B cell (primary cell): ENCODE measurements around the gene F13A1. TPM values are rescaled to one million over a fixed set of nuclear protein-coding genes. Genes with fewer than 3 reads are reported as not detected.

Experiments used
- ATAC-seq: fragments of 200-7000 bp; cut with Tn5 transposase; one replicate; pipeline ENCODE4 v1.10.0; 2021; ENCODE audit warnings: low read depth, mild to moderate bottlenecking, moderate number of reproducible peaks, moderate library complexity
- CTCF ChIA-PET: fragments of 350-600 bp; sonication (Branson Sonifier 250); formaldehyde crosslinking; loops from one replicate; lab custom pipeline; 2021; ENCODE audit warnings: antibody characterized with exemption, inconsistent platforms; lab: Charles Lee
- POLR2A ChIA-PET: fragments of 350-600 bp; sonication (Branson Sonifier 250); formaldehyde crosslinking; loops from one replicate; lab custom pipeline; 2021; ENCODE audit warnings: antibody characterized with exemption; lab: Charles Lee
- DNase-seq: peaks from one replicate; pipeline ENCODE4 v3.0.0; 2013
- H2AFZ ChIP-seq: 2 replicates; pipeline ENCODE4 v1.6.1; 2012; ENCODE audit warnings: mild to moderate bottlenecking, low read depth, low read length; ENCODE audit not compliant: insufficient read depth, poor library complexity, severe bottlenecking
- H3K27ac ChIP-seq, 2 donors: 1 replicate in 1 of 2; 2 replicates in 1 of 2; pipeline ENCODE4 v1.5.1; 2012 to 2013; ENCODE audit warnings: low read length in 2 of 2, mild to moderate bottlenecking in 2 of 2, moderate library complexity in 1 of 2
- H3K27me3 ChIP-seq, 4 experiments: fragments of 200-600 bp in 1 of 4; sonication (generic) in 1 of 4; replicated peaks in 1 of 4; 1 replicate in 2 of 4; 2 replicates in 2 of 4; pipeline versions ENCODE4 v1.6.1 to v1.7.0; 2013 to 2016; ENCODE audit warnings: low read length in 3 of 4, mild to moderate bottlenecking in 2 of 4, mixed read lengths in 1 of 4, moderate library complexity in 1 of 4; ENCODE audit not compliant: insufficient read depth in 4 of 4, control insufficient read depth in 3 of 4; ENCODE audit errors: control extremely low read depth in 1 of 4
- H3K36me3 ChIP-seq, 2 experiments: replicated peaks in 1 of 2; 1 replicate in 1 of 2; 2 replicates in 1 of 2; pipeline versions ENCODE4 v1.6.1 to v1.7.1; 2013; ENCODE audit warnings: low read length in 1 of 2; ENCODE audit not compliant: insufficient read depth in 2 of 2, control insufficient read depth in 1 of 2; ENCODE audit errors: control extremely low read depth in 1 of 2, extremely low read depth in 1 of 2
- H3K4me1 ChIP-seq, 2 donors: fragments of 200-600 bp in 1 of 2; sonication (generic) in 1 of 2; 1 replicate in 1 of 2; 2 replicates in 1 of 2; pipeline versions ENCODE4 v1.5.1 to v1.6.1; 2013 to 2017; ENCODE audit warnings: low read length in 2 of 2; ENCODE audit not compliant: control insufficient read depth in 2 of 2, insufficient read depth in 2 of 2
- H3K4me2 ChIP-seq: replicated peaks from 2 replicates; pipeline ENCODE3; 2012; ENCODE audit warnings: mild to moderate bottlenecking, low read depth, low read length; ENCODE audit not compliant: poor library complexity, severe bottlenecking
- H3K4me3 ChIP-seq, 5 experiments: fragments of 200-600 bp in 1 of 5; sonication (generic) in 1 of 5; 1 replicate in 3 of 5; 2 replicates in 2 of 5; pipeline versions ENCODE4 v1.5.1 to v1.7.0; 2011 to 2016; ENCODE audit warnings: low read length in 4 of 5, mild to moderate bottlenecking in 4 of 5, low read depth in 2 of 5, control low read depth in 1 of 5, moderate library complexity in 1 of 5; ENCODE audit not compliant: insufficient read depth in 1 of 5; ENCODE audit errors: control extremely low read depth in 1 of 5, extremely low read depth in 1 of 5
- H3K79me2 ChIP-seq: fragments of 200-600 bp; sonication (generic); one replicate; pipeline ENCODE4 v1.6.0; 2016; ENCODE audit warnings: low read length; ENCODE audit not compliant: control insufficient read depth, insufficient read depth
- H3K9ac ChIP-seq: fragments of 200-600 bp; sonication (generic); 2 replicates; pipeline ENCODE4 v1.6.1; 2017; ENCODE audit warnings: mild to moderate bottlenecking, low read length, moderate library complexity
- H3K9me3 ChIP-seq, 3 donors: one replicate each; pipeline versions ENCODE4 v1.6.1 to v1.7.1; 2013; ENCODE audit warnings: low read length in 2 of 3; ENCODE audit not compliant: control insufficient read depth in 2 of 3, insufficient read depth in 1 of 3; ENCODE audit errors: control extremely low read depth in 1 of 3
- H4K20me1 ChIP-seq: 2 replicates; pipeline ENCODE4 v1.6.0; 2012; ENCODE audit warnings: mild to moderate bottlenecking, low read length; ENCODE audit not compliant: insufficient read depth, control insufficient read depth, poor library complexity, severe bottlenecking
- H3K27ac Mint-ChIP-seq: one replicate; pipeline ENCODE4 v1.8.0; 2021; ENCODE audit warnings: mixed read lengths
- H3K27me3 Mint-ChIP-seq: one replicate; pipeline ENCODE4 v1.8.0; 2021; ENCODE audit warnings: mixed read lengths
- H3K4me1 Mint-ChIP-seq: one replicate; pipeline ENCODE4 v1.8.0; 2021; ENCODE audit warnings: mixed read lengths
- H3K4me3 Mint-ChIP-seq: one replicate; pipeline ENCODE4 v1.8.0; 2021; ENCODE audit warnings: mixed read lengths
- H3K9me3 Mint-ChIP-seq: one replicate; pipeline ENCODE4 v1.8.0; 2022; ENCODE audit warnings: mixed read lengths; ENCODE audit not compliant: insufficient read depth
- EZH2 ChIP-seq: IDR thresholded peaks from 2 replicates; pipeline ENCODE4 v1.6.1; 2012; ENCODE audit warnings: borderline replicate concordance, low read depth, mild to moderate bottlenecking, moderate library complexity, low read length; ENCODE audit not compliant: insufficient read depth, poor library complexity, severe bottlenecking
- WGBS: methylation state at CpG from one replicate; pipeline ENCODE4 v1.1.5; 2013; ENCODE audit warnings: missing lambda C conversion rate; ENCODE audit not compliant: insufficient coverage; 5-methylcytosine and 5-hydroxymethylcytosine counted together
- intact Hi-C: fragments of 100-400 bp; cut with micrococcal nuclease; formaldehyde crosslinking; loops from one replicate; pipeline ENCODE4 v1.10.0; 2022
- polyA plus RNA-seq: library from polyadenylated mRNA; depleted of rRNA; stranded (reverse); fragments of >200 nt; gene quantifications from 2 replicates; pipeline ENCODE4 v1.2.3, GENCODE V29; 2012
- total RNA-seq, 2 donors: library from RNA; stranded (reverse); fragments of 120-200 nt in 1 of 2; gene quantifications; 1 replicate in 1 of 2; 2 replicates in 1 of 2; pipeline versions ENCODE4 v1.2.3 to v1.2.4, GENCODE V29; 2013 to 2022
- TF ChIP-seq, protein P1 (sequence below): fragments of 200-600 bp; IDR thresholded peaks from one replicate; pipeline ENCODE4 v1.8.0; 2022; ENCODE audit warnings: antibody characterized with exemption, mild to moderate bottlenecking

F13A1 gene
- total and polyA plus RNA-seq, 2 donors (not counting 1 experiment from before 2014, with no cell fraction given): 0.43 to 2.0 TPM

DNA sequence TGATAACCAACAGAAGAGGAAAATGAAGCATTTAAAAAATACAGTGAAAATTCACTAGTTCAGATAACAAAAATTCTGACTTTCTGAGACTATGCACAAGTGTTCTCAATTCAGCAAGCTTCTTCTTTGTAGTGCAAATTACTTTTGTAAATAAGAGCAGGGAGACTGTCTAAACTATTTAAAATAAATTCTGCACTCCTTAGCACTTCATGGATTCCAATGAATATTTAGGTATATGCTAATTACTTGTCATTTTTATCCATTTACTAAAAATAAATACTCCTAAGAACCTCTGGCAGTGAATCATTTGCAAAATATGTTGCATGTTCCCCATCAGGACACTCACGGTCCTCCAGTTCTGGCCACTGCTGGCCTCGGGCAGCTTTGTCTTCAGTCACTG, 139.8 kb downstream of the F13A1 start:
- H3K27ac ChIP-seq: no peak overlapping the region
- Mint-ChIP-seq H3K27ac (no peak overlapping the region), H3K9me3 (no peaks in the 10 kb centered on the region), H3K4me3 (no peak overlapping the region), H3K27me3 (peaks cover 27% of the 10 kb centered on the region), H3K4me1 (no peaks in the 10 kb centered on the region)
- CTCF ChIA-PET: interaction anchor here (0.9 kb wide), 1 partner anchor 75 kb away, joined by 4 read pairs; no protein-coding TSS in a partner anchor
- H3K9me3 ChIP-seq: no peaks in the 10 kb centered on the region
- no peaks in the 10 kb centered on the region for H4K20me1 ChIP-seq
- peaks cover 0 to 3% (median 0%) of the 10 kb centered on the region in 4 experiments for H3K27me3 ChIP-seq
- no peak overlapping the region for H2AFZ ChIP-seq
- no peak for ATAC-seq
- H3K36me3 ChIP-seq: no peaks in the 10 kb centered on the region
- intact Hi-C loops: no loop called here
- WGBS: 89% methylated on average over 2 of the region's 2 CpGs
- H3K4me1 ChIP-seq: no peaks in the 10 kb centered on the region
- no peaks in the 10 kb centered on the region for H3K79me2 ChIP-seq
- no peak overlapping the region for H3K4me3 ChIP-seq
- POLR2A ChIA-PET: no interaction called here
- H3K9ac ChIP-seq: no peak overlapping the region
- DNase-seq: no peak
- no peak for TF ChIP-seq EZH2
- TF ChIP-seq, protein P1, sequence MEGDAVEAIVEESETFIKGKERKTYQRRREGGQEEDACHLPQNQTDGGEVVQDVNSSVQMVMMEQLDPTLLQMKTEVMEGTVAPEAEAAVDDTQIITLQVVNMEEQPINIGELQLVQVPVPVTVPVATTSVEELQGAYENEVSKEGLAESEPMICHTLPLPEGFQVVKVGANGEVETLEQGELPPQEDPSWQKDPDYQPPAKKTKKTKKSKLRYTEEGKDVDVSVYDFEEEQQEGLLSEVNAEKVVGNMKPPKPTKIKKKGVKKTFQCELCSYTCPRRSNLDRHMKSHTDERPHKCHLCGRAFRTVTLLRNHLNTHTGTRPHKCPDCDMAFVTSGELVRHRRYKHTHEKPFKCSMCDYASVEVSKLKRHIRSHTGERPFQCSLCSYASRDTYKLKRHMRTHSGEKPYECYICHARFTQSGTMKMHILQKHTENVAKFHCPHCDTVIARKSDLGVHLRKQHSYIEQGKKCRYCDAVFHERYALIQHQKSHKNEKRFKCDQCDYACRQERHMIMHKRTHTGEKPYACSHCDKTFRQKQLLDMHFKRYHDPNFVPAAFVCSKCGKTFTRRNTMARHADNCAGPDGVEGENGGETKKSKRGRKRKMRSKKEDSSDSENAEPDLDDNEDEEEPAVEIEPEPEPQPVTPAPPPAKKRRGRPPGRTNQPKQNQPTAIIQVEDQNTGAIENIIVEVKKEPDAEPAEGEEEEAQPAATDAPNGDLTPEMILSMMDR: no peak
- no peak overlapping the region for H3K4me2 ChIP-seq

GRCh38 chr6:6179858-6180623, 140.4 kb downstream of the F13A1 start:
- no peak overlapping the region for H3K9ac ChIP-seq
- intact Hi-C loops: no loop called here
- H2AFZ ChIP-seq: no peak overlapping the region
- ChIA-PET CTCF (interaction anchor here (0.9 kb wide), 1 partner anchor 75 kb away, joined by 4 read pairs; no protein-coding TSS in a partner anchor), POLR2A (no interaction called here)
- H3K27me3 ChIP-seq: peaks cover 0 to 3% (median 0%) of the 10 kb centered on the region in 4 experiments
- Mint-ChIP-seq H3K4me3 (no peak overlapping the region), H3K9me3 (no peaks in the 10 kb centered on the region), H3K4me1 (no peaks in the 10 kb centered on the region), H3K27me3 (peaks cover 27% of the 10 kb centered on the region), H3K27ac (no peak overlapping the region)
- no peak overlapping the region for H3K4me2 ChIP-seq
- 76% methylated on average over 10 of the region's 11 CpGs for WGBS
- H3K4me1 ChIP-seq: no peaks in the 10 kb centered on the region
- ATAC-seq (no peak), DNase-seq (no peak)
- TF ChIP-seq EZH2: no peak
- TF ChIP-seq, protein P1: no peak
- no peaks in the 10 kb centered on the region for H4K20me1 ChIP-seq
- H3K9me3 ChIP-seq: no peaks in the 10 kb centered on the region
- H3K4me3 ChIP-seq: no peak overlapping the region
- no peaks in the 10 kb centered on the region for H3K36me3 ChIP-seq
- no peaks in the 10 kb centered on the region for H3K79me2 ChIP-seq
- no peak overlapping the region for H3K27ac ChIP-seq
